Panc1 (cell line): ENCODE data around the gene BRF1. TPM values are rescaled to one million over a fixed set of nuclear protein-coding genes. Genes with fewer than 3 reads are reported as not detected.

ENCODE experiments used
- ATAC-seq: fragments of 200-7000 bp; cut with Tn5 transposase; 2 replicates; pipeline ENCODE4 v1.9.1; 2020; ENCODE audit warnings: mild to moderate bottlenecking, moderate library complexity
- BruUV-seq: library from RNA; stranded (reverse); fragments of 400-500 nt; replicated peaks from 2 replicates; lab custom pipeline; 2021; lab: Mats Ljungman, UMichigan
- CTCF ChIA-PET: fragments of 300-600 bp; sonication (Branson Sonifier 250); formaldehyde crosslinking; loops from one replicate; lab custom pipeline; 2022; ENCODE audit warnings: antibody characterized with exemption; lab: Charles Lee
- POLR2A ChIA-PET: fragments of 300-600 bp; sonication (Branson Sonifier 250); formaldehyde crosslinking; loops from one replicate; lab custom pipeline; 2022; ENCODE audit warnings: antibody characterized with exemption; lab: Charles Lee
- DNase-seq: peaks from one replicate; pipeline ENCODE4 v3.0.0-alpha.2; 2010; ENCODE audit warnings: low read depth, low spot score
- H3K27ac ChIP-seq: 2 replicates; pipeline ENCODE4 v1.5.1; 2011; ENCODE audit warnings: mild to moderate bottlenecking, low read length, inconsistent platforms
- H3K27me3 ChIP-seq: fragments of 200-500 bp; sonication (Bioruptor generic); 2 replicates; pipeline ENCODE4 v1.6.0; 2014; ENCODE audit warnings: low read length, inconsistent platforms; ENCODE audit not compliant: control insufficient read depth, insufficient read depth
- H3K36me3 ChIP-seq: fragments of 200-500 bp; sonication (Bioruptor generic); 2 replicates; pipeline ENCODE4 v1.5.1; 2014; ENCODE audit warnings: inconsistent platforms, mild to moderate bottlenecking, low read length, moderate library complexity; ENCODE audit not compliant: control insufficient read depth, insufficient read depth
- H3K4me1 ChIP-seq: 2 replicates; pipeline ENCODE4 v1.5.1; 2011; ENCODE audit warnings: inconsistent platforms, mild to moderate bottlenecking, low read length, moderate library complexity; ENCODE audit not compliant: control insufficient read depth, insufficient read depth
- H3K4me3 ChIP-seq, 2 experiments: 2 replicates each; pipeline ENCODE4 v1.5.1; 2011 to 2012; ENCODE audit warnings: low read depth in 2 of 2, low read length in 2 of 2, mild to moderate bottlenecking in 2 of 2, inconsistent platforms in 1 of 2, moderate library complexity in 1 of 2
- H3K9me3 ChIP-seq: fragments of 200-500 bp; sonication (Bioruptor generic); 2 replicates; pipeline ENCODE4 v1.5.1; 2014; ENCODE audit warnings: low read depth, mild to moderate bottlenecking, inconsistent platforms, low read length, moderate library complexity; ENCODE audit not compliant: control insufficient read depth, insufficient read depth
- CTCF ChIP-seq: fragments of 450-650 bp; IDR thresholded peaks from 2 replicates; pipeline ENCODE4 v1.5.1; 2017; ENCODE audit warnings: mild to moderate bottlenecking
- POLR2AphosphoS5 ChIP-seq: IDR thresholded peaks from 2 replicates; pipeline ENCODE4 v1.6.1; 2012; ENCODE audit warnings: mild to moderate bottlenecking, low read depth, low read length, moderate library complexity
- REST ChIP-seq, 2 experiments: IDR thresholded peaks; 2 replicates each; pipeline ENCODE4 v1.6.1; 2011 to 2012; ENCODE audit warnings: low read depth in 2 of 2, control low read depth in 1 of 2, low read length in 1 of 2, mild to moderate bottlenecking in 1 of 2, moderate library complexity in 1 of 2; ENCODE audit not compliant: insufficient read depth in 1 of 2
- SIN3A ChIP-seq: IDR thresholded peaks from 2 replicates; pipeline ENCODE4 v1.6.1; 2012; ENCODE audit warnings: low read depth, mild to moderate bottlenecking, low read length, moderate library complexity, borderline replicate concordance; ENCODE audit not compliant: insufficient read depth
- TCF7L2 ChIP-seq: IDR thresholded peaks from 2 replicates; pipeline ENCODE4 v1.6.1; 2011; ENCODE audit warnings: mild to moderate bottlenecking, low read depth, low read length, inconsistent platforms
- in situ Hi-C: cut with HindIII; loops from 2 replicates; pipeline ENCODE4 v1.10.0; 2016; ENCODE audit warnings: low sequenced_read_pairs, low pct_unique_long_range_greater_than_20kb
- intact Hi-C: fragments of 100-400 bp; cut with micrococcal nuclease; formaldehyde crosslinking; loops from one replicate; pipeline ENCODE4 v1.10.0; 2022; ENCODE audit not compliant: unreplicated experiment
- total RNA-seq: library from RNA; stranded (reverse); gene quantifications from one replicate; pipeline ENCODE4 v1.2.1, GENCODE V29; 2021; ENCODE audit not compliant: unreplicated experiment

The BRF1 gene
- total RNA-seq, 1 experiment from 2014 or later, result 25.0 TPM

GRCh38 chr14:105282098-105282725 is 18.6 kb downstream of the BRF1 start:
- CTCF ChIA-PET, result no interaction called here
- in situ Hi-C loops, result no loop called here

More at GRCh38 chr14:105282098-105282725, 18.6 kb downstream of the BRF1 start:
- H3K27ac ChIP-seq, result no peak overlapping the region
- intact Hi-C loops, result loop anchor here (5.0 to 10.0 kb wide), 2 partner anchors 80 to 187 kb away; no protein-coding TSS in a partner anchor
- no peaks in the 10 kb centered on the region for H3K27me3 ChIP-seq
- no TSS peak for BruUV-seq
- ATAC-seq (0 out of 2 replicates have a peak, but pooled peaks have one; percentile 34), DNase-seq (no peak)
- H3K36me3 ChIP-seq, result no peaks in the 10 kb centered on the region
- no peak overlapping the region for H3K4me3 ChIP-seq
- no peaks in the 10 kb centered on the region for H3K9me3 ChIP-seq
- no peaks in the 10 kb centered on the region for H3K4me1 ChIP-seq
- POLR2A ChIA-PET, result interaction anchor here (0.6 kb wide), 1 partner anchor 308 kb away, joined by 10 read pairs; no protein-coding TSS in a partner anchor
- TF ChIP-seq POLR2AphosphoS5, result no peak
- no peak for TF ChIP-seq SIN3A
- TF ChIP-seq TCF7L2, result peak; percentile 66
- TF ChIP-seq REST (IDR thresholded peaks at IDR 0.05; ENCODE audit: insufficient read depth in 1 of 2, low read depth in 2 of 2, low read length in 1 of 2), result no peak
- TF ChIP-seq CTCF, result peak; percentile 47
